Fibroblast of lung (primary cell): ENCODE data around the gene MICAL1. TPM values are rescaled to one million over a fixed set of nuclear protein-coding genes. Genes with fewer than 3 reads are reported as not detected.

Source experiments
- DNase-seq, 2 donors: peaks; one replicate each; pipeline versions ENCODE4 v3.0.0 to v3.0.0-alpha.2; 2010; ENCODE audit warnings: low read depth in 2 of 2
- H2AFZ ChIP-seq: 2 replicates; pipeline ENCODE4 v1.5.1; 2012; ENCODE audit warnings: low read length, control low read depth, inconsistent platforms
- H3K27ac ChIP-seq: 2 replicates; pipeline ENCODE4 v1.5.1; 2011; ENCODE audit warnings: low read length, control low read depth; ENCODE audit not compliant: insufficient read depth
- H3K27me3 ChIP-seq: 2 replicates; pipeline ENCODE4 v1.5.1; 2011; ENCODE audit warnings: mild to moderate bottlenecking, low read length; ENCODE audit not compliant: control insufficient read depth, insufficient read depth
- H3K36me3 ChIP-seq: 2 replicates; pipeline ENCODE4 v1.5.1; 2011; ENCODE audit warnings: low read length; ENCODE audit not compliant: control insufficient read depth, insufficient read depth
- H3K4me1 ChIP-seq: 2 replicates; pipeline ENCODE4 v1.5.1; 2011; ENCODE audit warnings: low read length; ENCODE audit not compliant: control insufficient read depth, insufficient read depth; ENCODE audit errors: extremely low read depth
- H3K4me2 ChIP-seq: 2 replicates; pipeline ENCODE4 v1.5.1; 2011; ENCODE audit warnings: low read length, control low read depth; ENCODE audit not compliant: insufficient read depth; ENCODE audit errors: extremely low read depth
- H3K4me3 ChIP-seq, 4 experiments: fragments of 200-600 bp in 1 of 4; sonication (generic) in 1 of 4; replicated peaks in 1 of 4; 2 replicates each; pipeline ENCODE4 v1.5.1; 2011 to 2016; ENCODE audit warnings: low read length in 4 of 4, low read depth in 3 of 4, mild to moderate bottlenecking in 3 of 4, control low read depth in 2 of 4, inconsistent platforms in 1 of 4, mixed read lengths in 1 of 4; ENCODE audit not compliant: insufficient read depth in 1 of 4; ENCODE audit errors: control extremely low read depth in 1 of 4
- H3K79me2 ChIP-seq: 2 replicates; pipeline ENCODE4 v1.5.1; 2012; ENCODE audit warnings: mild to moderate bottlenecking, low read length, inconsistent platforms; ENCODE audit not compliant: control insufficient read depth, insufficient read depth
- H3K9ac ChIP-seq: 2 replicates; pipeline ENCODE4 v1.5.1; 2011; ENCODE audit warnings: mild to moderate bottlenecking, low read length, control low read depth; ENCODE audit not compliant: insufficient read depth
- H3K9me3 ChIP-seq: 2 replicates; pipeline ENCODE4 v1.5.1; 2012; ENCODE audit warnings: low read depth, low read length; ENCODE audit not compliant: control insufficient read depth, insufficient read depth
- H4K20me1 ChIP-seq: 2 replicates; pipeline ENCODE4 v1.5.1; 2011; ENCODE audit warnings: low read length; ENCODE audit not compliant: control insufficient read depth, insufficient read depth; ENCODE audit errors: extremely low read depth
- EZH2 ChIP-seq: IDR thresholded peaks from 2 replicates; pipeline ENCODE4 v1.5.1; 2012; ENCODE audit warnings: low read length, control low read depth, mild to moderate bottlenecking; ENCODE audit errors: missing control alignments
- polyA plus RNA-seq, 2 donors: library from polyadenylated mRNA; depleted of rRNA in 1 of 2; stranded (reverse) in 1 of 2; unstranded in 1 of 2; fragments of >200 nt; gene quantifications; 2 replicates each; pipeline ENCODE4 v1.2.1, GENCODE V29; 2011 to 2012; ENCODE audit warnings: missing spikeins in 1 of 2
- total RNA-seq: library from RNA; depleted of rRNA; stranded (reverse); fragments of >200 nt; gene quantifications from 2 replicates; pipeline ENCODE4 v1.2.1, GENCODE V29; 2014
- TF ChIP-seq, protein P1 (sequence below), 2 donors: IDR thresholded peaks in 1 of 2; conservative IDR thresholded peaks in 1 of 2; 1 replicate in 1 of 2; 2 replicates in 1 of 2; pipeline ENCODE4 v1.5.1; 2011 to 2012; ENCODE audit warnings: low read length in 2 of 2, control low read depth in 1 of 2, inconsistent platforms in 1 of 2, low read depth in 1 of 2, mild to moderate bottlenecking in 1 of 2

MICAL1 gene
- total and polyA plus RNA-seq, 2 donors (not counting 1 experiment from before 2014, with no cell fraction given), result 37.5 to 53.5 TPM

DNA sequence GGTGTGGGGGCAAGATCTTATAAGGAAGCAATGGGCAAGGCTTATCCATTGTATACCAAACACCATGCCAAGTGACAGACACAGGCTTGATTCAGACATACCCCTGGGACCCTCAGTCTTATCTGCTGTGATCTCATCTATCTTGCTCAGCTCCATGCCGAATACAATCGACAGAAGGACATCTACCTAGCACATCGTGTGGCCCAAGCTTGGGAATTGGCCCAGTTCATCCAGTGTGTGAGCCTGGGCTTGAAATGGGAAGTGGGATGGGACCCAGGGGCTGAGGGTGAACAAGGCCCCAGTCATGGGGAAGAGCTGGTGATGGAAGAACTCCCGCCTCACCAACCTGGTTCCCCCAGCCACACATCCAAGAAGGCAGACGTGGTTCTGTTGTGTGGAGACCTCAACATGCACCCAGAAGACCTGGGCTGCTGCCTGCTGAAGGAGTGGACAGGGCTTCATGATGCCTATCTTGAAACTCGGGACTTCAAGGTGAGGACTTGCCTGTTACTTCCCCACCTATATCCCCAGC is 13.1 kb downstream of the MICAL1 start:
- no peak overlapping the region for H3K4me2 ChIP-seq
- TF ChIP-seq, protein P1, sequence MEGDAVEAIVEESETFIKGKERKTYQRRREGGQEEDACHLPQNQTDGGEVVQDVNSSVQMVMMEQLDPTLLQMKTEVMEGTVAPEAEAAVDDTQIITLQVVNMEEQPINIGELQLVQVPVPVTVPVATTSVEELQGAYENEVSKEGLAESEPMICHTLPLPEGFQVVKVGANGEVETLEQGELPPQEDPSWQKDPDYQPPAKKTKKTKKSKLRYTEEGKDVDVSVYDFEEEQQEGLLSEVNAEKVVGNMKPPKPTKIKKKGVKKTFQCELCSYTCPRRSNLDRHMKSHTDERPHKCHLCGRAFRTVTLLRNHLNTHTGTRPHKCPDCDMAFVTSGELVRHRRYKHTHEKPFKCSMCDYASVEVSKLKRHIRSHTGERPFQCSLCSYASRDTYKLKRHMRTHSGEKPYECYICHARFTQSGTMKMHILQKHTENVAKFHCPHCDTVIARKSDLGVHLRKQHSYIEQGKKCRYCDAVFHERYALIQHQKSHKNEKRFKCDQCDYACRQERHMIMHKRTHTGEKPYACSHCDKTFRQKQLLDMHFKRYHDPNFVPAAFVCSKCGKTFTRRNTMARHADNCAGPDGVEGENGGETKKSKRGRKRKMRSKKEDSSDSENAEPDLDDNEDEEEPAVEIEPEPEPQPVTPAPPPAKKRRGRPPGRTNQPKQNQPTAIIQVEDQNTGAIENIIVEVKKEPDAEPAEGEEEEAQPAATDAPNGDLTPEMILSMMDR (conservative IDR thresholded peaks at IDR 0.05 in 1 of 2, IDR thresholded peaks at IDR 0.05 in 1 of 2; ENCODE audit: low read depth in 1 of 2, low read length in 2 of 2), result no peak
- no peak for TF ChIP-seq EZH2
- H3K27me3 ChIP-seq, result no peaks in the 10 kb centered on the region
- peaks cover 3% of the 10 kb centered on the region for H3K4me1 ChIP-seq
- H3K9ac ChIP-seq, result no peak overlapping the region
- H3K36me3 ChIP-seq, result peaks cover 28% of the 10 kb centered on the region
- no peak overlapping the region for H3K27ac ChIP-seq
- H2AFZ ChIP-seq, result no peak overlapping the region
- DNase-seq, result no peak
- no peak overlapping the region for H3K4me3 ChIP-seq
- H3K79me2 ChIP-seq, result no peaks in the 10 kb centered on the region
- H4K20me1 ChIP-seq, result no peaks in the 10 kb centered on the region
- no peaks in the 10 kb centered on the region for H3K9me3 ChIP-seq

DNA sequence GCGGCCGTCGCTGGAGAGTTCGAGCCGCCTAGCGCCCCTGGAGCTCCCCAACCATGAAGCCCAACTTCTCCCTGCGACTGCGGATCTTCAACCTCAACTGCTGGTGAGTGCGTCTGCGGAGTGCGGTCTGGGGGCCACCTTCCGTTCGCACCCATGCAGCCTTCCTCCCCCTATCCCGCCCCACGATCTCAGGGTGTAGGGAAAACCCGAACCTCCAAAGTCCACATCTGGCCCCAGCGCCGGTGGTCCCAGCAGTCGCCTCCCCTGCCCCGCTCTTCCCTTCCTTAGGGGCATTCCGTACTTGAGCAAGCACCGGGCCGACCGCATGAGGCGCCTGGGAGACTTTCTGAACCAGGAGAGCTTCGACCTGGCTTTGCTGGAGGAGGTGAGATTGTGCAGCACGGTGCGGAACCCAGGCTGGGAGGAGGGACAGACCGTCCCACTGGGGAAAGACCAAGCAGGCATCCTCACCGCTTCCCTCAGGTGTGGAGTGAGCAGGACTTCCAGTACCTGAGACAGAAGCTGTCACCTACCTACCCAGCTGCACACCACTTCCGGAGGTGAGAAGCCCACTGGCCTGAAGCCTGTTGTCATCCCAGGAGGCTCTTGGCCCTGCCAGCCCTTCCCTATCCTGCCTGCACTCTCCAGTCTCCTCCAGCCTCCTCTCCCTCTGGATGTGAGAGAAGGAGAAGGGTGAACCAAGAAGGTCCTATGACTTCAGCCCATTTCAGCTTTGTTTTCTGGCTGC is 14.3 kb downstream of the MICAL1 start:
- H3K27ac ChIP-seq, result peak overlapping the region; percentile 84
- H2AFZ ChIP-seq, result peak overlapping the region; percentile 89
- TF ChIP-seq EZH2, result no peak
- TF ChIP-seq, protein P1 (conservative IDR thresholded peaks at IDR 0.05 in 1 of 2, IDR thresholded peaks at IDR 0.05 in 1 of 2; ENCODE audit: low read depth in 1 of 2, low read length in 2 of 2), result peak; percentile 11 to 31
- no peaks in the 10 kb centered on the region for H3K79me2 ChIP-seq
- peak overlapping the region; percentile 97 for H3K4me2 ChIP-seq
- peak overlapping the region; percentile 92 for H3K9ac ChIP-seq
- H3K4me3 ChIP-seq, result peak overlapping the region; percentile 70 to 95 (median 81)
- peaks cover 3% of the 10 kb centered on the region for H3K4me1 ChIP-seq
- H4K20me1 ChIP-seq, result no peaks in the 10 kb centered on the region
- H3K9me3 ChIP-seq, result no peaks in the 10 kb centered on the region
- H3K36me3 ChIP-seq, result peaks cover 20% of the 10 kb centered on the region
- H3K27me3 ChIP-seq, result no peaks in the 10 kb centered on the region
- DNase-seq, result peak; percentile 41 to 55

DNA sequence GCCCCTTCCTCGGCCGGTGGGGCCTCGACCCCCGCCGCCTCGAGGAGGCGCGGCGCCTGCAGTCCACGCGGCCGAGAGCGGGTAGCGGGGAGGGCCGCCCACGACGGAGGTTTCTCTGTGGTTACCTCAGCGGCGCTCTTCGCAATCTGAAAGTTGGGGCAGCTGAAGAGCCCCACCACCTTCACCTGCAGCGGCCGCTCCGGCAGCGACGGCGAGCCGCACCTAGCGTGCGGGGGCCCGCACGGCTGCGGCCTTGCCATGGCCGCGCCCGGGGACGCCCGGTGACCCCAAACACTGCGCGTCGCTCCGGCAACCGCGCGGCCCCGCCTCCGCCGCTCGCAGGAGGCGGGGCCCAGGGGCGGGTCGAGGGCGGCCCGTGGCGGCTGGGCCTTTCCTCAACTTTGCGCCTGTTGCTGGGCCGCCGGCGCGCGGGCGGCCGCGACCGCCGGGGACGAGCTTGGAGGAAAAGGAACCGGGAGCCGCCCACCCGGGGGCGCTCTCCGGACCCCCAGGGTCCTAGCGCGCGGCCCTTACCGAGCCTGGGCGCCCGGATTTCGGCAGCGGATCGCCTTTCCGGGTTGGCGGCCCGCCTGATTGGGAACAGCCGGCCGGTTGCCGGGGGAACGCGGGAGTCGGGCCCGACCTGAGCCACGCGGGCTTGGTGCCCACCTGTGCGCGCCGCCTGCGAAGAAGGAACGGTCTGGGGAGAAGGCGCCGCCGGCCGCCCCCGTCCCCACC is 15.1 kb downstream of the MICAL1 start, which contains the start of the genes PPIL6 and SMPD2:
Gene PPIL6 (minus strand): TSS at position 298 of the 738 bp plus-strand sequence. CDS start 38 bp downstream, at position 260.
Gene SMPD2 (plus strand): TSS at position 394 of the 738 bp plus-strand sequence. CDS start 398 bp downstream, outside the sequence.
- Histone ChIP-seq H3K9me3 (no peaks in the 10 kb centered on the region), H3K4me3 (peak within 1 kb of the TSS; percentile 70 to 95 (median 81)), H3K36me3 (peaks cover 18% of the 10 kb centered on the region), H3K79me2 (no peaks in the 10 kb centered on the region), H3K27ac (peak within 1 kb of the TSS; percentile 86), H3K4me1 (peaks cover 3% of the 10 kb centered on the region), H3K4me2 (peak within 1 kb of the TSS; percentile 97), H3K9ac (peak within 1 kb of the TSS; percentile 92), H4K20me1 (no peaks in the 10 kb centered on the region), H3K27me3 (no peaks in the 10 kb centered on the region), H2AFZ (peak within 1 kb of the TSS; percentile 89)
- DNase-seq, result peak; percentile 86 to 91
- TF ChIP-seq, protein P1 (conservative IDR thresholded peaks at IDR 0.05 in 1 of 2, IDR thresholded peaks at IDR 0.05 in 1 of 2; ENCODE audit: low read depth in 1 of 2, low read length in 2 of 2), result peak in 1 of 2 donors; percentile 27
- TF ChIP-seq EZH2, result no peak
